PC-9 (cell line): Measurements from ENCODE around the gene INSYN2B. TPM values are rescaled to one million over a fixed set of nuclear protein-coding genes. Genes with fewer than 3 reads are reported as not detected.

Source experiments
- BruUV-seq: library from RNA; stranded (reverse); fragments of 400-500 nt; replicated peaks from 2 replicates; lab custom pipeline; 2021; lab: Mats Ljungman, UMichigan
- CTCF ChIA-PET: fragments of 300-600 bp; sonication (Branson Sonifier 250); formaldehyde crosslinking; loops from one replicate; lab custom pipeline; 2022; ENCODE audit warnings: antibody characterized with exemption; lab: Charles Lee
- POLR2A ChIA-PET: fragments of 300-600 bp; sonication (Branson Sonifier 250); formaldehyde crosslinking; loops from one replicate; lab custom pipeline; 2022; ENCODE audit warnings: antibody characterized with exemption; ENCODE audit not compliant: unreplicated experiment; lab: Charles Lee
- DNase-seq, 2 experiments: peaks; one replicate each; pipeline versions ENCODE4 v3.0.0 to v3.0.0-alpha.2; 2015 to 2022; ENCODE audit warnings: mixed read lengths in 1 of 2
- H2AFZ ChIP-seq: fragments of 200-600 bp; sonication (generic); 2 replicates; pipeline ENCODE4 v1.8.1; 2017; ENCODE audit warnings: antibody characterized with exemption
- H3F3A ChIP-seq: fragments of 200-600 bp; sonication (generic); 2 replicates; pipeline ENCODE4 v1.8.1; 2017; ENCODE audit warnings: antibody characterized with exemption, mild to moderate bottlenecking, low read depth; ENCODE audit not compliant: insufficient read depth
- H3K27ac ChIP-seq: fragments of 200-600 bp; sonication (generic); 2 replicates; pipeline ENCODE4 v1.6.1; 2016; ENCODE audit warnings: mixed run types
- H3K27me3 ChIP-seq: fragments of 200-600 bp; sonication (generic); 2 replicates; pipeline ENCODE4 v1.6.1; 2016; ENCODE audit warnings: low read depth, mixed run types; ENCODE audit not compliant: insufficient read depth
- H3K36me3 ChIP-seq: fragments of 200-600 bp; sonication (generic); 2 replicates; pipeline ENCODE4 v1.6.1; 2016; ENCODE audit warnings: low read depth, mixed run types
- H3K4me1 ChIP-seq: fragments of 200-600 bp; sonication (generic); replicated peaks from 2 replicates; pipeline ENCODE4 v1.6.1; 2016; ENCODE audit warnings: mixed run types; ENCODE audit not compliant: insufficient read depth
- H3K4me2 ChIP-seq: fragments of 200-600 bp; sonication (generic); 2 replicates; pipeline ENCODE4 v1.6.1; 2017; ENCODE audit warnings: mixed run types
- H3K4me3 ChIP-seq: fragments of 200-600 bp; sonication (generic); 2 replicates; pipeline ENCODE4 v1.6.1; 2016; ENCODE audit warnings: mixed run types
- H3K79me2 ChIP-seq: fragments of 200-600 bp; sonication (generic); 2 replicates; pipeline ENCODE4 v1.6.1; 2017; ENCODE audit warnings: low read depth, mixed run types
- H3K9me2 ChIP-seq: fragments of 200-600 bp; sonication (generic); 2 replicates; pipeline ENCODE4 v1.8.1; 2017; ENCODE audit warnings: mild to moderate bottlenecking; ENCODE audit not compliant: insufficient read depth
- H3K9me3 ChIP-seq: fragments of 200-600 bp; sonication (generic); 2 replicates; pipeline ENCODE4 v1.8.1; 2016; ENCODE audit warnings: low read depth; ENCODE audit not compliant: insufficient read depth
- H4K20me1 ChIP-seq: fragments of 200-600 bp; sonication (generic); 2 replicates; pipeline ENCODE4 v1.8.1; 2017; ENCODE audit not compliant: insufficient read depth
- EZH2 ChIP-seq: fragments of 200-600 bp; sonication (generic); IDR thresholded peaks from 2 replicates; pipeline ENCODE4 v1.8.0; 2017; ENCODE audit warnings: antibody characterized with exemption, low read depth
- intact Hi-C: fragments of 100-400 bp; cut with micrococcal nuclease; formaldehyde crosslinking; loops from one replicate; pipeline ENCODE4 v1.10.0; 2022; ENCODE audit not compliant: unreplicated experiment
- total RNA-seq: library from RNA; stranded (reverse); gene quantifications from 2 replicates; pipeline ENCODE4 v1.2.3, GENCODE V29; 2021
- TF ChIP-seq, protein P1 (sequence below): fragments of 200-600 bp; sonication (generic); conservative IDR thresholded peaks from 2 replicates; pipeline ENCODE4 v1.6.1; 2017; ENCODE audit warnings: mixed run types, antibody characterized with exemption, mild to moderate bottlenecking, moderate library complexity

The INSYN2B gene
- total RNA-seq, 1 experiment from 2014 or later, result not detected

DNA sequence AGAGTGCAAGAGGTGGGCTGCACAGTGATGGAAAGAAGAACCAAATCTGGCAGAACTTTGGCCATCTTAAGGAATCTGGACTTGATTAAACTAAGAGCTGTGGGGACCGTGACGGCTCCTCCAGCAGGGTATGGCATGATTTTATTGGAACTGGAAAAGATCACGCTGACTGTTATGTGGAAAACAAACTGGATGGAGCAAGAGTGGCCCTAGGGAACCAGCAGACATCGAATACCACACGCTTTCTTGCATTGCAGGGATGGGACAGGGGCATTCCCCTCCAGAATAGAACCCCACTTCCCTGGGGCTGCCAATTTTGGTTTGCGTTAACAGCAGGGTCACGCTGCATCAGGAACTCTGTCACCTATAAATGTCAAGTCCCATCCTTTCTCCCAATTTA, 38.8 kb downstream of the INSYN2B start:
- POLR2A ChIA-PET, result no interaction called here
- Histone ChIP-seq H4K20me1 (no peaks in the 10 kb centered on the region), H3K9me3 (no peaks in the 10 kb centered on the region), H3K27me3 (no peaks in the 10 kb centered on the region), H3K79me2 (no peaks in the 10 kb centered on the region), H3K4me2 (no peak overlapping the region), H3K27ac (no peak overlapping the region), H3K36me3 (no peaks in the 10 kb centered on the region), H3F3A (peaks cover 6% of the 10 kb centered on the region; the same call in 1 of the 2 replicates), H3K9me2 (no peaks in the 10 kb centered on the region), H3K4me3 (no peak overlapping the region), H2AFZ (no peak overlapping the region), H3K4me1 (peaks cover 17% of the 10 kb centered on the region)
- intact Hi-C loops, result no loop called here
- CTCF ChIA-PET, result no interaction called here
- no peak for DNase-seq
- no TSS peak for BruUV-seq
- TF ChIP-seq EZH2, result no peak
- TF ChIP-seq, protein P1, sequence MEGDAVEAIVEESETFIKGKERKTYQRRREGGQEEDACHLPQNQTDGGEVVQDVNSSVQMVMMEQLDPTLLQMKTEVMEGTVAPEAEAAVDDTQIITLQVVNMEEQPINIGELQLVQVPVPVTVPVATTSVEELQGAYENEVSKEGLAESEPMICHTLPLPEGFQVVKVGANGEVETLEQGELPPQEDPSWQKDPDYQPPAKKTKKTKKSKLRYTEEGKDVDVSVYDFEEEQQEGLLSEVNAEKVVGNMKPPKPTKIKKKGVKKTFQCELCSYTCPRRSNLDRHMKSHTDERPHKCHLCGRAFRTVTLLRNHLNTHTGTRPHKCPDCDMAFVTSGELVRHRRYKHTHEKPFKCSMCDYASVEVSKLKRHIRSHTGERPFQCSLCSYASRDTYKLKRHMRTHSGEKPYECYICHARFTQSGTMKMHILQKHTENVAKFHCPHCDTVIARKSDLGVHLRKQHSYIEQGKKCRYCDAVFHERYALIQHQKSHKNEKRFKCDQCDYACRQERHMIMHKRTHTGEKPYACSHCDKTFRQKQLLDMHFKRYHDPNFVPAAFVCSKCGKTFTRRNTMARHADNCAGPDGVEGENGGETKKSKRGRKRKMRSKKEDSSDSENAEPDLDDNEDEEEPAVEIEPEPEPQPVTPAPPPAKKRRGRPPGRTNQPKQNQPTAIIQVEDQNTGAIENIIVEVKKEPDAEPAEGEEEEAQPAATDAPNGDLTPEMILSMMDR, result no peak

DNA sequence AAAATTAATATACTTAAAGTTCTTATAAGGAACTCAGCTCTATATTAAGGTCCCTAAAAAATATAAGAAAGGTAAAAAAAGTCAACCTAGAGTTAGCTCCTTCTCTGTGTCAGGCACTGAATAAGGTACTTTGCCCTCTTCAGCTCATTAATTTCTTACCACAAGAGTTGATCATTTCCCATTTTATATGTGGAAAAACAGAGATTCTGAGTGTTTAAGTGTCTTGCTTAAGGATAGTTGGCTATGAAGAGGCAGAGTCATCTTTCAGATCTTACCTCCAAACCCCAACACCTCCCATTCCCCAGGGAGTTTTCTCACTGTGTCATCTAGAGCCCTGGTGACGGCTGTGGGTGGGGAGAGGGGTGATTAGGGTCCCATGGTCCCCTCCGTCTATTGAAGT, 40.6 kb downstream of the INSYN2B start:
- no peaks in the 10 kb centered on the region for H3K79me2 ChIP-seq
- CTCF ChIA-PET, result no interaction called here

DNA sequence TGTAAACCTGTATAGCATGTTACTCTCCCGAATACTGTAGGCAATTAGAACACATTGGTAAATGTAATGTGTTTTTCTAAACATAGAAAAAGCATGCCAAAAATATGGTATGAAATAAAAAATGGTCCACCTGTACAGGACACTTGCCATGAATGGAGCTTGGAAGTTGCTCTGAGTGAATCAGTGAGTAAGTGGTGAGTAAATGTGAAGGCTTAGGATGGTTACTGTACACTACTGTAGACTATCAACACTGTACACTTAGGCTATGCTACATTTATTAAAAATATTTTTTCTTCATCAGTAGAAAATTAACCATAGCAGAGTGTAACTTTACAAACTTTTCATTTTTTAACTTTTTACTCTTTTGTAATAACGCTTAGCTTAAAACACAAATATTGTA, 41.9 kb downstream of the INSYN2B start:
- H3K4me2 ChIP-seq, result no peak overlapping the region
- H3K27me3 ChIP-seq, result no peaks in the 10 kb centered on the region
- no peaks in the 10 kb centered on the region for H3K4me1 ChIP-seq
- H3K36me3 ChIP-seq, result no peaks in the 10 kb centered on the region
- no peak overlapping the region for H3K4me3 ChIP-seq
- TF ChIP-seq EZH2, result no peak
- TF ChIP-seq, protein P1, result no peak
- POLR2A ChIA-PET, result interaction anchor here (0.7 kb wide), 1 partner anchor 1330 kb away, joined by 12 read pairs; no protein-coding TSS in a partner anchor
- no TSS peak for BruUV-seq
- no peak overlapping the region for H2AFZ ChIP-seq
- H4K20me1 ChIP-seq, result no peaks in the 10 kb centered on the region
- no peak for DNase-seq
- H3K79me2 ChIP-seq, result no peaks in the 10 kb centered on the region
- no peaks in the 10 kb centered on the region for H3K9me2 ChIP-seq
- CTCF ChIA-PET, result no interaction called here
- intact Hi-C loops, result no loop called here
- H3F3A ChIP-seq, result no peaks in the 10 kb centered on the region
- H3K27ac ChIP-seq, result no peak overlapping the region
- no peaks in the 10 kb centered on the region for H3K9me3 ChIP-seq

More for the DNA sequence above, 40.6 kb downstream of the INSYN2B start:
- TF ChIP-seq, protein P1, result no peak
- no peak for TF ChIP-seq EZH2
- H2AFZ ChIP-seq, result no peak overlapping the region
- H4K20me1 ChIP-seq, result no peaks in the 10 kb centered on the region
- BruUV-seq, result no TSS peak
- no peak overlapping the region for H3K27ac ChIP-seq
- no peak overlapping the region for H3K4me3 ChIP-seq
- no peaks in the 10 kb centered on the region for H3F3A ChIP-seq
- no peaks in the 10 kb centered on the region for H3K36me3 ChIP-seq
- POLR2A ChIA-PET, result no interaction called here
- no peak overlapping the region for H3K4me2 ChIP-seq
- no peaks in the 10 kb centered on the region for H3K9me3 ChIP-seq
- intact Hi-C loops, result no loop called here
- no peak for DNase-seq
- no peaks in the 10 kb centered on the region for H3K9me2 ChIP-seq
- no peaks in the 10 kb centered on the region for H3K4me1 ChIP-seq
- no peaks in the 10 kb centered on the region for H3K27me3 ChIP-seq
